K562 (cell line): ENCODE results near the gene SFI1.

ENCODE experiments used
- ESRRA ChIP-seq: fragments of 450-650 bp; IDR thresholded peaks from 2 replicates; pipeline ENCODE4 v1.6.1; 2014; ENCODE audit warnings: low read depth, mild to moderate bottlenecking, moderate library complexity, borderline replicate concordance
- HMBOX1 ChIP-seq: sonication (generic); IDR thresholded peaks from 2 replicates; pipeline ENCODE4 v1.6.1; 2016
- KAT2B ChIP-seq: IDR thresholded peaks from one replicate; pipeline ENCODE4 v1.6.1; 2012; ENCODE audit warnings: low read depth, mild to moderate bottlenecking, control low read depth, inconsistent platforms, low read length, moderate library complexity
- NCOA1 ChIP-seq: fragments of 450-650 bp; IDR thresholded peaks from 2 replicates; pipeline ENCODE4 v1.6.1; 2016; ENCODE audit warnings: low read depth
- RFX5 ChIP-seq: IDR thresholded peaks from 2 replicates; pipeline ENCODE4 v1.6.1; 2011; ENCODE audit warnings: low read depth, mild to moderate bottlenecking, improper control_type of control experiment, low read length
- ZC3H11A ChIP-seq: IDR thresholded peaks from 2 replicates; pipeline ENCODE4 v1.6.1; 2012; ENCODE audit warnings: low read depth, low read length, improper control_type of control experiment
- TF ChIP-seq, protein P1 (sequence below), 3 experiments: IDR thresholded peaks in 2 of 3; conservative IDR thresholded peaks in 1 of 3; 2 replicates each; pipeline ENCODE4 v1.5.1; 2011 to 2012; ENCODE audit warnings: low read length in 3 of 3, mild to moderate bottlenecking in 3 of 3, control low read depth in 2 of 3, improper control_type of control experiment in 1 of 3, inconsistent platforms in 1 of 3, low read depth in 1 of 3, mixed read lengths in 1 of 3, moderate library complexity in 1 of 3; ENCODE audit not compliant: insufficient read depth in 2 of 3
- TF ChIP-seq, protein P2 (sequence below): fragments of 250-450 bp; sonication (Bioruptor Pico); IDR thresholded peaks from 2 replicates; pipeline ENCODE4 v1.5.0; 2020; ENCODE audit warnings: mild to moderate bottlenecking

DNA sequence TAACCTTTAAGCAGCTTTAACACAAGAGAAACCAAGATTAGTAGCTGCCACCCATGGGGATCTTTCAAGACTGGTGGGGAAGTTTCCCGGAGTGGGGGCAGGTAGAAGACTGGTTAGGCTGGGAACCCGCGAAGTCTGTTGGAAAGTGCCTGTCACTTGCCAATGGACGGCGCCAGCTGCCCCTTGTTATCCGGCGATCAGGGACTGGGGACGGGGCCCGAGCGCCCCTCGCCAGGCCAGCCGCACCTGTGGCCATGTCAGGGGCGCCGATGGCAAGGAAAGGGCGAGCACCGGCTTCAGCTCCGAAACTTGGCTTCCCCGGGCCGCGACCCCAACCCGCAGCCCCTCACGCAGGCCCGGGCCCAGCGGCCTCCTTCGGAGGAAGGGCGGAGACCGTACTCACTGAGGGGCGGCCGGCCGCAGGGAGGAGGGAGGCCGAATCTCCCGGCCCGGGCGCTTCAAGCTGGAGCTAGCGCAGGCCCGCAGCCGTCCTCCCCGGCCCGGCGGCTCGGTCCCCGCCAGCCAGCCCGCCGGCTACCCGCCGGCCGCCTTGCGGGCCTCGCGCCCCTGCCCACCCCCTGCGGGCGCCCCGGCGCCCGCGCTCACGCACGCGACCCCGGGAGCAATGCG lies 7.2 kb upstream of the SFI1 start:
- TF ChIP-seq ESRRA, result no peak
- TF ChIP-seq, protein P1, sequence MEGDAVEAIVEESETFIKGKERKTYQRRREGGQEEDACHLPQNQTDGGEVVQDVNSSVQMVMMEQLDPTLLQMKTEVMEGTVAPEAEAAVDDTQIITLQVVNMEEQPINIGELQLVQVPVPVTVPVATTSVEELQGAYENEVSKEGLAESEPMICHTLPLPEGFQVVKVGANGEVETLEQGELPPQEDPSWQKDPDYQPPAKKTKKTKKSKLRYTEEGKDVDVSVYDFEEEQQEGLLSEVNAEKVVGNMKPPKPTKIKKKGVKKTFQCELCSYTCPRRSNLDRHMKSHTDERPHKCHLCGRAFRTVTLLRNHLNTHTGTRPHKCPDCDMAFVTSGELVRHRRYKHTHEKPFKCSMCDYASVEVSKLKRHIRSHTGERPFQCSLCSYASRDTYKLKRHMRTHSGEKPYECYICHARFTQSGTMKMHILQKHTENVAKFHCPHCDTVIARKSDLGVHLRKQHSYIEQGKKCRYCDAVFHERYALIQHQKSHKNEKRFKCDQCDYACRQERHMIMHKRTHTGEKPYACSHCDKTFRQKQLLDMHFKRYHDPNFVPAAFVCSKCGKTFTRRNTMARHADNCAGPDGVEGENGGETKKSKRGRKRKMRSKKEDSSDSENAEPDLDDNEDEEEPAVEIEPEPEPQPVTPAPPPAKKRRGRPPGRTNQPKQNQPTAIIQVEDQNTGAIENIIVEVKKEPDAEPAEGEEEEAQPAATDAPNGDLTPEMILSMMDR (IDR thresholded peaks at IDR 0.05 in 2 of 3, conservative IDR thresholded peaks at IDR 0.05 in 1 of 3; ENCODE audit: insufficient read depth in 2 of 3, low read depth in 1 of 3, low read length in 3 of 3), result no peak
- TF ChIP-seq HMBOX1, result peak; percentile 26; the same call in 1 of the 2 replicates
- TF ChIP-seq RFX5, result no peak
- TF ChIP-seq KAT2B, result no peak
- no peak for TF ChIP-seq NCOA1
- TF ChIP-seq ZC3H11A, result no peak
- TF ChIP-seq, protein P2, sequence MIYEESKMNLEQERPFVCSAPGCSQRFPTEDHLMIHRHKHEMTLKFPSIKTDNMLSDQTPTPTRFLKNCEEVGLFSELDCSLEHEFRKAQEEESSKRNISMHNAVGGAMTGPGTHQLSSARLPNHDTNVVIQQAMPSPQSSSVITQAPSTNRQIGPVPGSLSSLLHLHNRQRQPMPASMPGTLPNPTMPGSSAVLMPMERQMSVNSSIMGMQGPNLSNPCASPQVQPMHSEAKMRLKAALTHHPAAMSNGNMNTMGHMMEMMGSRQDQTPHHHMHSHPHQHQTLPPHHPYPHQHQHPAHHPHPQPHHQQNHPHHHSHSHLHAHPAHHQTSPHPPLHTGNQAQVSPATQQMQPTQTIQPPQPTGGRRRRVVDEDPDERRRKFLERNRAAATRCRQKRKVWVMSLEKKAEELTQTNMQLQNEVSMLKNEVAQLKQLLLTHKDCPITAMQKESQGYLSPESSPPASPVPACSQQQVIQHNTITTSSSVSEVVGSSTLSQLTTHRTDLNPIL (CRISPR knock-in tag), result no peak
